ENCODE results near the gene PRKN. TPM values are rescaled to one million over a fixed set of nuclear protein-coding genes. Genes with fewer than 3 reads are reported as not detected.

The PRKN gene
- polyA plus RNA-seq, 1 donor from 2014 or later = 1.2 TPM

DNA sequence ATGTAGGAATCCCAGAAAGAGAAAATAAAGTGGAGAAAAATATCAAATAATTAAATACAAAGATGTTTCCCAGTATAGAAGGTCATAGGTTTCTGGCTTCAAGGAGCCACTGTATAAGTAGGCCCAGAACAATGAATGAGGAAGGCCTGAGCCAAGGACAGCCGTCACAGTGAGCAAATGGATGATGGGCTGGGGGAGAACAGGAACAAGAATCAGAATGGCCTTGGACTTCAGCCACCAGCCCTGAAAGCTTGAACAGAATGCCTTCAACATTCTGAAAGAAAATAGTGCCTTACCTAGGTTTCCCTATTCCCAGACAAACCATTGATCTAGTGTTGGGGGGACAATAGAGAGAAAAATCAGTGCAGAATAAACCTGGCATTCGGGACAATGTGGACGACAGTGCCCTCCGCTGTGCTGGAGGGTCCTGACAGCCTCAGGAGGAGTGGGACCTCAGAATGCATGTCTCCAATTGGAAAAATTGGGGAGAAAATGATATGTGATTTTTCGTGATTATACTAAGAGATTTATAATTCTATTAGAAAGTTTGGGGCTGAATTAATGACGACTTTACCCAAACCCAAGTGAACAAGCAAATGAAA, 1119.8 kb downstream of the PRKN start:
- H3F3A ChIP-seq (ENCODE audit: insufficient read depth, low read length, poor library complexity, severe bottlenecking) = no peaks in the 10 kb centered on the region
- no peak overlapping the region for H3K9ac ChIP-seq (ENCODE audit: low read length)
- H3K36me3 ChIP-seq (ENCODE audit: insufficient read depth, low read length) = no peaks in the 10 kb centered on the region
- H3K9me3 ChIP-seq (ENCODE audit: low read length) = peaks cover 3% of the 10 kb centered on the region
- H3K4me2 ChIP-seq (ENCODE audit: low read length) = no peak overlapping the region
- no peaks in the 10 kb centered on the region for H4K20me1 ChIP-seq (ENCODE audit: insufficient read depth)
- TF ChIP-seq EP300 (conservative IDR thresholded peaks at IDR 0.05; ENCODE audit: poor library complexity, severe bottlenecking) (no peak), RAD21 (conservative IDR thresholded peaks at IDR 0.05) (no peak), EZH2 (IDR thresholded peaks at IDR 0.05; ENCODE audit: borderline replicate concordance, insufficient read depth, low read length, poor library complexity, severe bottlenecking) (no peak), TAF1 (IDR thresholded peaks at IDR 0.05; ENCODE audit: low read depth) (no peak), POLR2AphosphoS5 (IDR thresholded peaks at IDR 0.05) (no peak)
- TF ChIP-seq, protein P1, sequence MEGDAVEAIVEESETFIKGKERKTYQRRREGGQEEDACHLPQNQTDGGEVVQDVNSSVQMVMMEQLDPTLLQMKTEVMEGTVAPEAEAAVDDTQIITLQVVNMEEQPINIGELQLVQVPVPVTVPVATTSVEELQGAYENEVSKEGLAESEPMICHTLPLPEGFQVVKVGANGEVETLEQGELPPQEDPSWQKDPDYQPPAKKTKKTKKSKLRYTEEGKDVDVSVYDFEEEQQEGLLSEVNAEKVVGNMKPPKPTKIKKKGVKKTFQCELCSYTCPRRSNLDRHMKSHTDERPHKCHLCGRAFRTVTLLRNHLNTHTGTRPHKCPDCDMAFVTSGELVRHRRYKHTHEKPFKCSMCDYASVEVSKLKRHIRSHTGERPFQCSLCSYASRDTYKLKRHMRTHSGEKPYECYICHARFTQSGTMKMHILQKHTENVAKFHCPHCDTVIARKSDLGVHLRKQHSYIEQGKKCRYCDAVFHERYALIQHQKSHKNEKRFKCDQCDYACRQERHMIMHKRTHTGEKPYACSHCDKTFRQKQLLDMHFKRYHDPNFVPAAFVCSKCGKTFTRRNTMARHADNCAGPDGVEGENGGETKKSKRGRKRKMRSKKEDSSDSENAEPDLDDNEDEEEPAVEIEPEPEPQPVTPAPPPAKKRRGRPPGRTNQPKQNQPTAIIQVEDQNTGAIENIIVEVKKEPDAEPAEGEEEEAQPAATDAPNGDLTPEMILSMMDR (IDR thresholded peaks at IDR 0.05; ENCODE audit: poor library complexity, severe bottlenecking) = no peak
- no peak overlapping the region for H2AFZ ChIP-seq (ENCODE audit: low read depth, low read length)
- H3K9me2 ChIP-seq (ENCODE audit: insufficient read depth, low read length) = no peaks in the 10 kb centered on the region
- H3K27ac ChIP-seq (ENCODE audit: low read length) = no peak overlapping the region
- H3K4me3 ChIP-seq (ENCODE audit: low read length) = no peak overlapping the region
- H3K79me2 ChIP-seq (replicated peaks; ENCODE audit: insufficient read depth, low read length) = no peaks in the 10 kb centered on the region
- no peaks in the 10 kb centered on the region for H3K27me3 ChIP-seq (ENCODE audit: insufficient read depth, low read depth, low read length)

- TF ChIP-seq SMC3 (conservative IDR thresholded peaks at IDR 0.05; ENCODE audit: poor library complexity) (no peak), RAD21 (conservative IDR thresholded peaks at IDR 0.05) (no peak), POLR2AphosphoS5 (IDR thresholded peaks at IDR 0.05) (no peak), TAF1 (IDR thresholded peaks at IDR 0.05; ENCODE audit: low read depth) (no peak), MXI1 (conservative IDR thresholded peaks at IDR 0.05; ENCODE audit: poor library complexity, severe bottlenecking) (no peak), EP300 (conservative IDR thresholded peaks at IDR 0.05; ENCODE audit: poor library complexity, severe bottlenecking) (no peak)
- TF ChIP-seq, protein P2, sequence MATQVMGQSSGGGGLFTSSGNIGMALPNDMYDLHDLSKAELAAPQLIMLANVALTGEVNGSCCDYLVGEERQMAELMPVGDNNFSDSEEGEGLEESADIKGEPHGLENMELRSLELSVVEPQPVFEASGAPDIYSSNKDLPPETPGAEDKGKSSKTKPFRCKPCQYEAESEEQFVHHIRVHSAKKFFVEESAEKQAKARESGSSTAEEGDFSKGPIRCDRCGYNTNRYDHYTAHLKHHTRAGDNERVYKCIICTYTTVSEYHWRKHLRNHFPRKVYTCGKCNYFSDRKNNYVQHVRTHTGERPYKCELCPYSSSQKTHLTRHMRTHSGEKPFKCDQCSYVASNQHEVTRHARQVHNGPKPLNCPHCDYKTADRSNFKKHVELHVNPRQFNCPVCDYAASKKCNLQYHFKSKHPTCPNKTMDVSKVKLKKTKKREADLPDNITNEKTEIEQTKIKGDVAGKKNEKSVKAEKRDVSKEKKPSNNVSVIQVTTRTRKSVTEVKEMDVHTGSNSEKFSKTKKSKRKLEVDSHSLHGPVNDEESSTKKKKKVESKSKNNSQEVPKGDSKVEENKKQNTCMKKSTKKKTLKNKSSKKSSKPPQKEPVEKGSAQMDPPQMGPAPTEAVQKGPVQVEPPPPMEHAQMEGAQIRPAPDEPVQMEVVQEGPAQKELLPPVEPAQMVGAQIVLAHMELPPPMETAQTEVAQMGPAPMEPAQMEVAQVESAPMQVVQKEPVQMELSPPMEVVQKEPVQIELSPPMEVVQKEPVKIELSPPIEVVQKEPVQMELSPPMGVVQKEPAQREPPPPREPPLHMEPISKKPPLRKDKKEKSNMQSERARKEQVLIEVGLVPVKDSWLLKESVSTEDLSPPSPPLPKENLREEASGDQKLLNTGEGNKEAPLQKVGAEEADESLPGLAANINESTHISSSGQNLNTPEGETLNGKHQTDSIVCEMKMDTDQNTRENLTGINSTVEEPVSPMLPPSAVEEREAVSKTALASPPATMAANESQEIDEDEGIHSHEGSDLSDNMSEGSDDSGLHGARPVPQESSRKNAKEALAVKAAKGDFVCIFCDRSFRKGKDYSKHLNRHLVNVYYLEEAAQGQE (IDR thresholded peaks at IDR 0.05; ENCODE audit: borderline replicate concordance) = no peak
- TF ChIP-seq, protein P1 (IDR thresholded peaks at IDR 0.05; ENCODE audit: poor library complexity, severe bottlenecking) = no peak
- Histone ChIP-seq H3K79me2 (replicated peaks; ENCODE audit: insufficient read depth, low read length) (no peaks in the 10 kb centered on the region), H3K9me3 (ENCODE audit: low read length) (no peaks in the 10 kb centered on the region), H3K36me3 (ENCODE audit: insufficient read depth, low read length) (no peaks in the 10 kb centered on the region), H3K9me2 (ENCODE audit: insufficient read depth, low read length) (no peaks in the 10 kb centered on the region), H4K20me1 (ENCODE audit: insufficient read depth) (no peaks in the 10 kb centered on the region), H3K27me3 (ENCODE audit: insufficient read depth, low read depth, low read length) (no peaks in the 10 kb centered on the region), H2AFZ (ENCODE audit: low read depth, low read length) (no peak overlapping the region), H3K9ac (ENCODE audit: low read length) (no peak overlapping the region), H3K4me2 (ENCODE audit: low read length) (no peak overlapping the region), H3K4me3 (ENCODE audit: low read length) (no peak overlapping the region), H3K27ac (ENCODE audit: low read length) (no peak overlapping the region), H3F3A (ENCODE audit: insufficient read depth, low read length, poor library complexity, severe bottlenecking) (no peaks in the 10 kb centered on the region)
These were observed 1125.2 kb downstream of the PRKN start for GRCh38 chr6:161602359-161602758.

All from neural cell (in vitro differentiated cells).